ENCODE data around the gene LSM12.

Gene LSM12

GRCh38 chr17:44070455-44071197 is 4.2 kb upstream of the LSM12 start, which contains the start of gene G6PC3 (continued):
- TF ChIP-seq ZNF518A (tag by site-specific recombination; conservative IDR thresholded peaks at IDR 0.05; ENCODE audit: low read depth) (peak; percentile 92), ZNF621 (tag by site-specific recombination; IDR thresholded peaks at IDR 0.05) (no peak), TSHZ1 (tag by site-specific recombination; IDR thresholded peaks at IDR 0.05; ENCODE audit: borderline replicate concordance) (no peak), ZNF658 (tag by site-specific recombination; IDR thresholded peaks at IDR 0.05) (no peak), ZNF830 (tag by site-specific recombination; IDR thresholded peaks at IDR 0.05; ENCODE audit: low read depth) (no peak), ZBTB6 (tag by site-specific recombination; IDR thresholded peaks at IDR 0.05) (0 out of 2 replicates have a peak, but pooled peaks have one; percentile 47), PRDM4 (tag by site-specific recombination; IDR thresholded peaks at IDR 0.05) (no peak; the same call in 1 of the 2 replicates), ZNF654 (tag by site-specific recombination; IDR thresholded peaks at IDR 0.05; ENCODE audit: low read depth) (no peak), ZNF600 (tag by site-specific recombination; IDR thresholded peaks at IDR 0.05) (peak; percentile 93), GLIS2 (tag by site-specific recombination; IDR thresholded peaks at IDR 0.05) (peak; percentile 91), KLF9 (tag by site-specific recombination; IDR thresholded peaks at IDR 0.05; ENCODE audit: low read depth) (peak; percentile 29), ZNF792 (tag by site-specific recombination; IDR thresholded peaks at IDR 0.05) (no peak), PRDM1 (tag by site-specific recombination; IDR thresholded peaks at IDR 0.05) (no peak), ZBTB21 (tag by site-specific recombination; IDR thresholded peaks at IDR 0.05) (no peak), AEBP2 (tag by site-specific recombination; IDR thresholded peaks at IDR 0.05; ENCODE audit: borderline replicate concordance) (no peak), ZFP37 (tag by site-specific recombination; IDR thresholded peaks at IDR 0.05) (peak; percentile 91; the same call in 1 of the 2 replicates), ZNF114 (tag by site-specific recombination; IDR thresholded peaks at IDR 0.05) (no peak), ZNF610 (tag by site-specific recombination; IDR thresholded peaks at IDR 0.05; ENCODE audit: borderline replicate concordance) (no peak), ZNF121 (tag by site-specific recombination; IDR thresholded peaks at IDR 0.05) (0 out of 2 replicates have a peak, but pooled peaks have one; percentile 27), ZNF513 (tag by site-specific recombination; IDR thresholded peaks at IDR 0.05) (0 out of 2 replicates have a peak, but pooled peaks have one; percentile 0), ZNF514 (tag by site-specific recombination; IDR thresholded peaks at IDR 0.05) (no peak), SCRT2 (tag by site-specific recombination; IDR thresholded peaks at IDR 0.05) (0 out of 2 replicates have a peak, but pooled peaks have one; percentile 58), ZNF239 (tag by site-specific recombination; IDR thresholded peaks at IDR 0.05) (no peak)

Measured in HEK293 (cell line).